IPS-11a (cell line): Measurements from ENCODE around the gene METTL9.
"Not testable (repeated sequence)": the region's sequence is repeated elsewhere in the genome, so short reads cannot be mapped to it uniquely, and the experiment has no call there.

Experiments used
- H3K4me3 ChIP-seq: one replicate; pipeline ENCODE4 v1.5.1; 2013; ENCODE audit warnings: low read depth, low read length, control low read depth

METTL9 gene

GRCh38 chr16:21634216-21634615, 34.8 kb downstream of the METTL9 start:
- no peak overlapping the region for H3K4me3 ChIP-seq

DNA sequence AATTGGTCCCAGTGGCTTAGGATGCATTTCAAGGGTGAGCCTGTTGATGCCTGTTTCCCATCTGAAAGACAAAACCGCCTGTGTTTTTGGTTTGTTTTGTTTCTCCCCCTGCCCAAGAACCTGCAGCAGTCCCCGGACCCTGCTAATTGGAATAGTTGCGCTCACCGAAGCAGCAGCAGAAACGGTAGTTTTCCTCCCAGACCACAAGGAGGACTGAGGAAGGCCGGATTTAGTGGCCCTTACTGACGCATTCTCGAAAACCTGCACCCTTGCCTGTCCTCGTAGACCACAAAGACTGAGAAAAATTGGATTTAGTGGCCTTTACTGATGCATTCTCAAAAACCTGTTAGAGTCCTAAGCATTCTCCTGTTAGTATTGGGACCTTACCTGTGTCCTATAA, 36.3 kb downstream of the METTL9 start:
- not testable (repeated sequence) for H3K4me3 ChIP-seq

GRCh38 chr16:21637032-21637968, 37.9 kb downstream of the METTL9 start:
- H3K4me3 ChIP-seq = no peak overlapping the region

DNA sequence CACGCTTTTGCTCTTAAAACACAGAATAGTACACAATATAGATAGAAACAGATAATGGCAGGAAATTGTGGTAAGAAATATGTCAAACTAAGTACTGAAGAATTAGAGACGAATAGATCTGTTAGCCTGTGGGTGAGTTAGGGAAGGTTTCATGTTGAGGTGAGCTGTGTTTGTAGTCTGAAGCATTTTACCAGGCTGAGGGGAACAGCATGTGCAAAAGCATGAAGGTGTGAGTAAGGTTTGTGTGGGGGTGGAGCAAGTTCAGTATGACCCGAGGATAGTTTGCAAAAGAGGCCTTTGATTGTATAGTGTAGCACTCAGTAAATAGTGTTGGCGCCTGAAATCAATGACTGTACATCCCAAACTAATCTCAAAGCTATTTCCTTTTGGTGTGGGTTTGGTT, 39.2 kb downstream of the METTL9 start:
- no peak overlapping the region for H3K4me3 ChIP-seq

DNA sequence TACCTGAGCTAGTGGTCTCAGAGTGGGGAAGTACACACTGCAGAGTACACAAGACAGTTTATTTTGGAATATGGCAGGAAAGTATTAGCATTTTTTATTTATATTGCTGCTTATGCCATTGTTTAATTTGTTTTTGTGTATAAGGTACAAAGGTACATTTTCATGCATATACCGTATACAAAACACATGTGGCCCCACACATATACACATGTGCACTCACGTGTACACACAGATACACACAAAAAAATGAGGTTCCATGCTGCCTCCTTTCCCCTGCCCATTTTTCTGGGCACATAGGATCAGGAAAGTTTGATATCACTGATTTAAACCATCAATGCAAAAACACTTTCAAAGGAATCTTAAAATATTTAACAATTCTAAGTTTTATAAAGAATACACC, 40.1 kb downstream of the METTL9 start:
- H3K4me3 ChIP-seq = no peak overlapping the region

GRCh38 chr16:21641916-21642315, 42.5 kb downstream of the METTL9 start:
- H3K4me3 ChIP-seq = no peak overlapping the region

DNA sequence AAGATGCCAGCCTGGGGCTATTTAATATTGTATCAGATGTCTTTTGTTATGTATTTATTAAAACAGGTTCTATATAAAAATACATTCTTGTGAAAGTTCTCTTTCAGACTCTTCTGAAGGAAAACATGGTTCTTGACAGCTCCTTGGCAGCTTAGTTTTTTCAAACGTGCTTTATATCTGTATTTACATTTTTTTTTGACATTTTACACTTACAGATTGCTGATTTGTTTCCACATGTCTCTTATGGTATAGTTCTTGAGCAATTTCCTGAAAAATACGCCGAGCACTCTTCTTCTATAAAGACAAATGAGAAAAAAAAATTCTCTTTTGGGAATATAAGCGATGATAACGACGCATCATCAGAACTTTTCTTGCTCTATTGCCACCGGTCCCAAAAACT, 43.5 kb downstream of the METTL9 start:
- no peak overlapping the region for H3K4me3 ChIP-seq

GRCh38 chr16:21643785-21644184, 44.4 kb downstream of the METTL9 start:
- no peak overlapping the region for H3K4me3 ChIP-seq

GRCh38 chr16:21644674-21645073, 45.3 kb downstream of the METTL9 start:
- no peak overlapping the region for H3K4me3 ChIP-seq

- no peak overlapping the region for H3K4me3 ChIP-seq
Measured at GRCh38 chr16:21645261-21645721, 45.9 kb downstream of the METTL9 start.

DNA sequence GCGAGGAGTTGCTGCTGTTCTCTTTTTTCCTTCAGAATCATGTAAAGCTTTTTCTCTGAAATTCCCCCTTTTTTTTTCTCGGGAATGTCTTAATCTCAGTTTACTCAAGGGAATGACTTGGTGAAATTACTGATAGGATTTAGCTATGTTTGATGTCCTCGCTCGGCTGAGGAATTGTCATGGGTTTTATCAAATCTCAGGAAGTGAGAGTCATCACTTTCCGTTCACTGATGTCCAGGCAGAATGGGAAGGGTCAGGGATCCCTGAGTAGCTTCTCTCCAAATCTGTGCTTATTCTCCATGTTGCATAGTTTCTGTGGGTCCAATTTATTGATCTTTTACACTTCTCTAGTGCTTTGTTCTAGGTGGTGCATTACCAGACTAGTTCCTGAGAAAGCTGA, 46.7 kb downstream of the METTL9 start:
- no peak overlapping the region for H3K4me3 ChIP-seq

DNA sequence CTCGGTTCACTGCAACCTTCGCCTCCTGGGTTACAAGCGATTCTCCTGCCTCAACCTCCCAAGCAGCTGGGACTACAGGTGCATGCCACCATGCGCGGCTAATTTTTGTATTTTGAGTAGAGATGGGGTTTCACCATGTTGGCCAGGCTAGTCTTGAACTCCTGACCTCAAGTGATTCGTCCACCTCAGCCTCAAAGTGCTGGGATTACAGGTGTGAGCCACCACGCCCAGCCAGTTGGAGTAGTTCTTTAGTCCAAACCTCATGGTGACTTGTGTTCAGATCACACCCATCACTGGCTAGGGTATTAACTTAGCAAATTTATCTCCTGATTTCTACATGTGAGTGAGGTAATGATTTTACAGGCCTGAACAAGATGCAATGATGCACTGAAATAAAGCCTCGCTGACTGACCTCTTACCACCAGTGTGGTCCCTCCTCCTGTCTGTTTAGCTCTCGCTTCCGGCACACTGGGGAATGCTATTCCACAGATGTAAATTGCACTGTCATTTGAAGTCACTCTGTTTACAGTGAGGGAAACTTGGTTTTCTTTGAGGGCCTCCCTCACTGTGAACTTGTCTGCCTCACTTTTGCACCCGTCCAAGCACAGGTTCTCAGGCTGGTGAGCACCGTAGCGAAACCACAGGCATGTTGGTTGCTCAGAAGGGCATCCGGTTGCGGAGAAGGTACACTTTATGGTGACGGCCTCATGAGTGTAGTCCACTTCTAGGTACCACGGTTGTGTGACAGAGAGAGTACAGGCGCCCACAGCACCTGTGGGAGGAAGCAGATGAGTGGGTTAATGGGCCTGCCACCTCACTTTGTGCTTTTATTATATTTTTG, 47.6 kb downstream of the METTL9 start:
- H3K4me3 ChIP-seq = no peak overlapping the region

- H3K4me3 ChIP-seq = no peak overlapping the region
Measured at GRCh38 chr16:21647562-21648164, 48.3 kb downstream of the METTL9 start.

GRCh38 chr16:21649826-21650406, 50.5 kb downstream of the METTL9 start:
- H3K4me3 ChIP-seq = not testable (repeated sequence)

GRCh38 chr16:21650521-21650920, 51.1 kb downstream of the METTL9 start:
- no peak overlapping the region for H3K4me3 ChIP-seq

- H3K4me3 ChIP-seq = no peak overlapping the region
Measured at GRCh38 chr16:21651515-21651914, 52.1 kb downstream of the METTL9 start.

DNA sequence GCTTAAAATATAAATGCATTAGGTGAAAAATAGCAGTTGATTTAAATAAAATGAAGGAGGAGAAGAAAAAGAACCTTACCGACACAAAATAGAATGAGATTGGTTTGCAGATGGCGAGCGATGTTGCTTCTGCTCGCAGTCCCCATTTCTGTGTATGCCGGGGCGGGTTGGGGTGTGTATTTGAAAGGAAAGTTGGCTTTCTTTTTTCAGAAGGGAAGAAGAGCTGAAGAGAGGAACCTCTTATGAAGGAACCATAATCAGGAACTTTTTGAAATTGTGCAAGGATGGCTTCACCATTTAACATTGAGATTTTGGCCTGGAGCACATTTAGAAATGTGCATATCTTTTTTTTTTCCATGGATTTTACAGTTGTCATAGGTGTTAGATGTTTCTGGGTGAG, 53.1 kb downstream of the METTL9 start, which contains the start of gene IGSF6:
IGSF6 (minus strand) TSS at position 156 of the 400 bp plus-strand sequence; CDS start at position 146, 10 bp downstream.
- no peak within 1 kb of the TSS for H3K4me3 ChIP-seq

- no peak overlapping the region for H3K4me3 ChIP-seq
Measured at GRCh38 chr16:21653571-21653970, 54.2 kb downstream of the METTL9 start.

DNA sequence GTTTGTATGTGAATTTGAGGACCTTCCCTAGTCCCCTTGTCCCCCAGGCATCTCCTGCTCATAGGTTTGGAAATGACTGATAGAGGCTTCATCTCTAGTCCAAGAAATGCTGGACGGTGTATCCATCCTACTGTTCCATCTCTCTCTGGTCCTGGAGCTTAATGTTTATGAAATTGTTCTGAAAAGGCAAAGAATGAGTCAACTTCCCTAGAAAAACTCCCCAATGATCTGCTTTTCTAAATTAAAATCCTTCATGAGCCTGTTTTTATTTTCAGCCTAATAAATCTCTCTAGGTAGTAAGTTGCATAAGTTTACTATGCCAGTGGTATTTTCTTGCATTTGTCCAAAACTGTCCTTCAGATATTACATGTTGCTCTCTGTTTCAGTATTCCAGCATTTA, 55.1 kb downstream of the METTL9 start:
- H3K4me3 ChIP-seq = no peak overlapping the region

GRCh38 chr16:21654881-21655280, 55.5 kb downstream of the METTL9 start:
- H3K4me3 ChIP-seq = no peak overlapping the region
